K562 (cell line): Measurements from ENCODE around the gene HK1. TPM values are rescaled to one million over a fixed set of nuclear protein-coding genes. Genes with fewer than 3 reads are reported as not detected.

Source experiments
- ATF1 ChIP-seq, 2 experiments: fragments of 450-650 bp in 1 of 2; IDR thresholded peaks; 2 replicates each; pipeline ENCODE4 v1.6.1; 2016; ENCODE audit warnings: missing compliant biosample characterization in 1 of 2, missing genetic modification characterization in 1 of 2
- BDP1 ChIP-seq: IDR thresholded peaks from 3 replicates; pipeline ENCODE4 v1.6.1; 2011; ENCODE audit not compliant: insufficient read length, insufficient read depth
- BRD4 ChIP-seq: fragments of 200-600 bp; sonication (generic); IDR thresholded peaks from 2 replicates; pipeline ENCODE4 v1.6.1; 2017; ENCODE audit warnings: inconsistent platforms
- CREB1 ChIP-seq, 2 experiments: sonication (generic) in 1 of 2; formaldehyde crosslinking in 1 of 2; IDR thresholded peaks; 2 replicates each; pipeline versions ENCODE4 v1.6.1 to v1.8.0; 2012 to 2022; ENCODE audit warnings: inconsistent platforms in 1 of 2, mild to moderate bottlenecking in 1 of 2, missing genetic modification reagents in 1 of 2, moderate library complexity in 1 of 2
- CTCF ChIP-seq, 3 experiments: IDR thresholded peaks in 2 of 3; conservative IDR thresholded peaks in 1 of 3; 2 replicates each; pipeline ENCODE4 v1.5.1; 2011 to 2012; ENCODE audit warnings: low read length in 3 of 3, mild to moderate bottlenecking in 3 of 3, control low read depth in 2 of 3, improper control_type of control experiment in 1 of 3, inconsistent platforms in 1 of 3, low read depth in 1 of 3, mixed read lengths in 1 of 3, moderate library complexity in 1 of 3; ENCODE audit not compliant: insufficient read depth in 2 of 3
- CTCFL ChIP-seq: IDR thresholded peaks from 2 replicates; pipeline ENCODE4 v1.6.1; 2011; ENCODE audit warnings: borderline replicate concordance, low read depth, mild to moderate bottlenecking, moderate library complexity, low read length; ENCODE audit not compliant: insufficient read depth, poor library complexity, severe bottlenecking
- DPF2 ChIP-seq: fragments of 450-650 bp; IDR thresholded peaks from 2 replicates; pipeline ENCODE4 v1.6.1; 2016
- HMGXB4 ChIP-seq: sonication (generic); formaldehyde crosslinking; IDR thresholded peaks from 2 replicates; pipeline ENCODE4 v1.8.1; 2023; ENCODE audit warnings: mild to moderate bottlenecking, missing genetic modification reagents
- IRF2 ChIP-seq: sonication (generic); formaldehyde crosslinking; IDR thresholded peaks from 2 replicates; pipeline ENCODE4 v1.8.1; 2022; ENCODE audit warnings: mild to moderate bottlenecking, missing genetic modification reagents
- MIER1 ChIP-seq: fragments of 450-650 bp; IDR thresholded peaks from 2 replicates; pipeline ENCODE4 v1.6.1; 2016; ENCODE audit warnings: antibody characterized with exemption, mild to moderate bottlenecking, low read depth
- NONO ChIP-seq, 2 experiments: fragments of 200-400 bp in 1 of 2; fragments of 450-650 bp in 1 of 2; formaldehyde crosslinking in 1 of 2; IDR thresholded peaks; 2 replicates each; pipeline ENCODE4 v1.6.1; 2017; ENCODE audit warnings: low read depth in 2 of 2, mild to moderate bottlenecking in 2 of 2, moderate library complexity in 2 of 2, low read length in 1 of 2
- POLR2H ChIP-seq: IDR thresholded peaks from 2 replicates; pipeline ENCODE4 v1.6.1; 2016; ENCODE audit warnings: missing genetic modification characterization, low read depth, mild to moderate bottlenecking, control low read depth, missing compliant biosample characterization, moderate library complexity
- RCOR1 ChIP-seq, 2 experiments: IDR thresholded peaks; 2 replicates each; pipeline ENCODE4 v1.6.1; 2012; ENCODE audit warnings: low read depth in 2 of 2, low read length in 2 of 2, borderline replicate concordance in 1 of 2, improper control_type of control experiment in 1 of 2
- TAL1 ChIP-seq: fragments of 450-650 bp; IDR thresholded peaks from 2 replicates; pipeline ENCODE4 v1.6.1; 2016; ENCODE audit warnings: mild to moderate bottlenecking
- TEAD1 ChIP-seq, 2 experiments: fragments of 450-650 bp in 1 of 2; sonication (generic) in 1 of 2; formaldehyde crosslinking; IDR thresholded peaks; 2 replicates each; pipeline versions ENCODE4 v1.4.0 to v1.8.0; 2020 to 2022; ENCODE audit warnings: mild to moderate bottlenecking in 2 of 2, missing genetic modification reagents in 1 of 2
- ZBTB2 ChIP-seq: fragments of 450-650 bp; IDR thresholded peaks from 2 replicates; pipeline ENCODE4 v1.6.1; 2016; ENCODE audit warnings: antibody characterized with exemption
- ZC3H4 ChIP-seq: sonication (generic); formaldehyde crosslinking; IDR thresholded peaks from 2 replicates; pipeline ENCODE4 v1.9.0; 2021; ENCODE audit warnings: missing genetic modification reagents, borderline replicate concordance
- ZNF121 ChIP-seq: sonication (generic); formaldehyde crosslinking; conservative IDR thresholded peaks from 2 replicates; pipeline ENCODE4 v1.8.0; 2022; ENCODE audit warnings: missing genetic modification reagents
- ZNF280A ChIP-seq: fragments of 450-650 bp; IDR thresholded peaks from 2 replicates; pipeline ENCODE4 v1.6.1; 2018; ENCODE audit warnings: mild to moderate bottlenecking, low read depth; ENCODE audit not compliant: partially characterized antibody
- ZNF586 ChIP-seq: fragments of 450-650 bp; formaldehyde crosslinking; conservative IDR thresholded peaks from 2 replicates; pipeline ENCODE4 v1.4.0; 2020; ENCODE audit warnings: mild to moderate bottlenecking, moderate library complexity
- polyA plus RNA-seq, 8 experiments: library from polyadenylated mRNA; depleted of rRNA in 4 of 8; stranded (reverse) in 5 of 8; unstranded in 3 of 8; fragments of >200 nt; fragmentation: Nextera tagmentation in 2 of 8; fragmentation: Illumina TruSeq in 1 of 8; extraction: Ambion mirVana in 2 of 8; extraction: Trizol in 1 of 8; gene quantifications; 2 replicates each; pipeline versions ENCODE4 v1.2.1 to v1.2.3, GENCODE V29; 2011 to 2014; ENCODE audit warnings: inconsistent platforms in 1 of 8, missing spikeins in 1 of 8
- total RNA-seq, 7 experiments: library from RNA; depleted of rRNA in 6 of 7; stranded (reverse); fragments of >200 nt in 6 of 7; fragmentation: Illumina TruSeq in 2 of 7; extraction: Trizol in 2 of 7; gene quantifications; 2 replicates each; pipeline versions ENCODE4 v1.2.1 to v1.2.3, GENCODE V29; 2011 to 2021; ENCODE audit warnings: low replicate concordance in 1 of 7

Gene HK1
- total and polyA plus RNA-seq, 9 of the 15 experiments (the other 6 are each of a cell fraction or from before 2014, with no cell fraction given): 29.2 to 444 (median 193) TPM

- TF ChIP-seq CREB1 (IDR thresholded peaks at IDR 0.05): no peak
- TF ChIP-seq CREB1 (CRISPR knock-in tag; IDR thresholded peaks at IDR 0.05): no peak
- no peak for TF ChIP-seq IRF2 (CRISPR knock-in tag)
- TF ChIP-seq ZNF121 (CRISPR knock-in tag): no peak
- no peak for TF ChIP-seq BRD4
- no peak for TF ChIP-seq NONO (IDR thresholded peaks at IDR 0.05; ENCODE audit: low read depth in 2 of 2, low read length in 1 of 2)
- TF ChIP-seq TAL1: peak; percentile 39
- peak in 1 of 2 experiments; percentile 47; a peak in 1 of 4 replicates for TF ChIP-seq RCOR1 (IDR thresholded peaks at IDR 0.05; ENCODE audit: borderline replicate concordance in 1 of 2, low read depth in 2 of 2, low read length in 2 of 2)
- no peak for TF ChIP-seq BDP1
- TF ChIP-seq CTCFL: no peak
- TF ChIP-seq MIER1: no peak
- TF ChIP-seq ZNF586: no peak
- no peak for TF ChIP-seq CTCF (IDR thresholded peaks at IDR 0.05 in 2 of 3, conservative IDR thresholded peaks at IDR 0.05 in 1 of 3; ENCODE audit: insufficient read depth in 2 of 3, low read depth in 1 of 3, low read length in 3 of 3)
- no peak for TF ChIP-seq ATF1 (CRISPR knock-in tag; IDR thresholded peaks at IDR 0.05)
- no peak for TF ChIP-seq ATF1 (tag; IDR thresholded peaks at IDR 0.05)
- no peak for TF ChIP-seq ZC3H4 (CRISPR knock-in tag)
- peak; percentile 54; the same call in 1 of the 2 replicates for TF ChIP-seq DPF2
- TF ChIP-seq HMGXB4 (CRISPR knock-in tag): no peak
- TF ChIP-seq ZNF280A: no peak
- 0 out of 2 replicates have a peak, but pooled peaks have one; percentile 56 for TF ChIP-seq ZBTB2
- TF ChIP-seq POLR2H (tag): no peak
- TF ChIP-seq TEAD1 (CRISPR knock-in tag; IDR thresholded peaks at IDR 0.05): no peak
Measured at GRCh38 chr10:69311309-69311708, 33.0 kb downstream of the HK1 start (continued).
